GM12878 (cell line): Measurements from ENCODE around the gene SLC9A3. TPM values are rescaled to one million over a fixed set of nuclear protein-coding genes. Genes with fewer than 3 reads are reported as not detected.

Experiments used
- BCL11A ChIP-seq: IDR thresholded peaks from 2 replicates; pipeline ENCODE4 v1.6.1; 2011; ENCODE audit warnings: low read depth, low read length
- BHLHE40 ChIP-seq, 2 experiments: fragments of 450-650 bp in 1 of 2; IDR thresholded peaks; 2 replicates each; pipeline ENCODE4 v1.6.1; 2011 to 2017; ENCODE audit warnings: low read depth in 2 of 2, borderline replicate concordance in 1 of 2, improper control_type of control experiment in 1 of 2, low read length in 1 of 2, mild to moderate bottlenecking in 1 of 2
- E2F8 ChIP-seq: fragments of 450-650 bp; IDR thresholded peaks from 2 replicates; pipeline ENCODE4 v1.6.1; 2018; ENCODE audit warnings: mild to moderate bottlenecking, low read depth, moderate library complexity; ENCODE audit not compliant: partially characterized antibody
- EP300 ChIP-seq, 2 experiments: fragments of 150-350 bp in 1 of 2; IDR thresholded peaks; 2 replicates each; pipeline ENCODE4 v1.6.1; 2011 to 2012; ENCODE audit warnings: low read depth in 2 of 2, low read length in 2 of 2, borderline replicate concordance in 1 of 2, improper control_type of control experiment in 1 of 2, inconsistent platforms in 1 of 2; ENCODE audit not compliant: control insufficient read depth in 1 of 2
- ETV6 ChIP-seq, 2 experiments: fragments of 450-650 bp in 1 of 2; IDR thresholded peaks in 1 of 2; conservative IDR thresholded peaks in 1 of 2; 2 replicates each; pipeline ENCODE4 v1.6.1; 2014; ENCODE audit warnings: antibody characterized with exemption in 1 of 2, borderline replicate concordance in 1 of 2, low read depth in 1 of 2, mild to moderate bottlenecking in 1 of 2, moderate library complexity in 1 of 2
- FOS ChIP-seq: IDR thresholded peaks from 3 replicates; pipeline ENCODE4 v1.6.1; 2011; ENCODE audit warnings: borderline replicate concordance; ENCODE audit not compliant: insufficient read length; ENCODE audit errors: extremely low read depth
- IRF3 ChIP-seq: fragments of 450-650 bp; IDR thresholded peaks from 2 replicates; pipeline ENCODE4 v1.6.1; 2014; ENCODE audit warnings: mild to moderate bottlenecking
- NBN ChIP-seq: fragments of 450-650 bp; IDR thresholded peaks from 2 replicates; pipeline ENCODE4 v1.6.1; 2016
- RELB ChIP-seq: fragments of 450-650 bp; IDR thresholded peaks from 2 replicates; pipeline ENCODE4 v1.6.1; 2017; ENCODE audit warnings: low read depth, mild to moderate bottlenecking, moderate library complexity
- STAT3 ChIP-seq: IDR thresholded peaks from 2 replicates; pipeline ENCODE4 v1.6.1; 2011; ENCODE audit warnings: low read depth, low read length, improper control_type of control experiment
- TARDBP ChIP-seq: IDR thresholded peaks from 2 replicates; pipeline ENCODE4 v1.6.1; 2016; ENCODE audit warnings: borderline replicate concordance
- TBL1XR1 ChIP-seq: IDR thresholded peaks from 2 replicates; pipeline ENCODE4 v1.6.1; 2012; ENCODE audit warnings: low read depth, low read length, improper control_type of control experiment
- TCF7 ChIP-seq: IDR thresholded peaks from 2 replicates; pipeline ENCODE4 v1.6.1; 2014; ENCODE audit warnings: antibody characterized with exemption, borderline replicate concordance
- WRNIP1 ChIP-seq: IDR thresholded peaks from 2 replicates; pipeline ENCODE4 v1.6.1; 2011; ENCODE audit warnings: low read depth, low read length, improper control_type of control experiment, borderline replicate concordance
- YBX1 ChIP-seq: fragments of 450-650 bp; IDR thresholded peaks from 2 replicates; pipeline ENCODE4 v1.6.1; 2016; ENCODE audit warnings: antibody characterized with exemption
- ZBED1 ChIP-seq: IDR thresholded peaks from 2 replicates; pipeline ENCODE4 v1.6.1; 2016; ENCODE audit warnings: borderline replicate concordance
- ZBTB11 ChIP-seq: fragments of 450-650 bp; formaldehyde crosslinking; IDR thresholded peaks from 2 replicates; pipeline ENCODE4 v1.5.0; 2022; ENCODE audit warnings: mild to moderate bottlenecking, missing genetic modification characterization
- ZNF207 ChIP-seq: fragments of 450-650 bp; IDR thresholded peaks from 2 replicates; pipeline ENCODE4 v1.6.1; 2014; ENCODE audit warnings: antibody characterized with exemption, mild to moderate bottlenecking, borderline replicate concordance
- ZNF24 ChIP-seq: fragments of 450-650 bp; IDR thresholded peaks from 2 replicates; pipeline ENCODE4 v1.6.1; 2017; ENCODE audit warnings: antibody characterized with exemption, mild to moderate bottlenecking
- ZNF622 ChIP-seq: fragments of 450-650 bp; IDR thresholded peaks from 2 replicates; pipeline ENCODE4 v1.6.1; 2017; ENCODE audit warnings: mild to moderate bottlenecking, inconsistent platforms
- ZZZ3 ChIP-seq: IDR thresholded peaks from 2 replicates; pipeline ENCODE4 v1.6.1; 2011; ENCODE audit warnings: low read depth; ENCODE audit not compliant: control insufficient read depth, insufficient read length
- polyA plus RNA-seq, 11 experiments: library from polyadenylated mRNA; depleted of rRNA in 4 of 11; unstranded in 6 of 11; stranded (reverse) in 5 of 11; fragments of >200 nt; fragmentation: Nextera tagmentation in 4 of 11; fragmentation: Illumina TruSeq in 1 of 11; extraction: Ambion mirVana in 4 of 11; extraction: Trizol in 1 of 11; gene quantifications; 1 replicate in 1 of 11; 2 replicates in 10 of 11; pipeline versions ENCODE4 v1.2.1 to v1.2.3, GENCODE V29; 2011 to 2016; ENCODE audit warnings: inconsistent platforms in 2 of 11, missing spikeins in 2 of 11, low read depth in 1 of 11
- total RNA-seq, 4 experiments: library from RNA; depleted of rRNA in 3 of 4; stranded (reverse); fragments of >200 nt in 3 of 4; fragmentation: Illumina TruSeq in 1 of 4; extraction: Trizol in 1 of 4; gene quantifications; 2 replicates each; pipeline versions ENCODE4 v1.2.1 to v1.2.3, GENCODE V29; 2013 to 2021

The SLC9A3 gene
- total and polyA plus RNA-seq, 10 of the 15 experiments (the other 5 are each of a cell fraction or from before 2014, with no cell fraction given): 0.04 to 5.2 (median 2.3) TPM; not detected in 1

- TF ChIP-seq BHLHE40 (IDR thresholded peaks at IDR 0.05; ENCODE audit: borderline replicate concordance in 1 of 2, low read depth in 2 of 2, low read length in 1 of 2) (peak; percentile 77 to 83), FOS (no peak), ZZZ3 (no peak), TCF7 (no peak), NBN (peak; percentile 81), EP300 (IDR thresholded peaks at IDR 0.05; ENCODE audit: borderline replicate concordance in 1 of 2, control insufficient read depth in 1 of 2, low read depth in 2 of 2, low read length in 2 of 2) (peak in 1 of 2 experiments; percentile 45; a peak in 1 of 4 replicates), TBL1XR1 (no peak; the same call in 1 of the 2 replicates), ZBTB11 (CRISPR knock-in tag) (no peak), IRF3 (0 out of 2 replicates have a peak, but pooled peaks have one; percentile 24), TARDBP (no peak), ZNF207 (no peak), WRNIP1 (no peak), YBX1 (no peak), ZNF622 (no peak), RELB (peak; percentile 95), STAT3 (no peak), BCL11A (no peak), ETV6 (conservative IDR thresholded peaks at IDR 0.05 in 1 of 2, IDR thresholded peaks at IDR 0.05 in 1 of 2; ENCODE audit: borderline replicate concordance in 1 of 2, low read depth in 1 of 2) (peak in 1 of 2 experiments; percentile 57; a peak in 2 of 4 replicates), E2F8 (no peak), ZNF24 (no peak), ZBED1 (0 out of 2 replicates have a peak, but pooled peaks have one; percentile 30)
These were observed 65.5 kb downstream of the SLC9A3 start (continued) for GRCh38 chr5:458547-459353.
